ENCODE results near the gene SULT2A1.
"Not testable (repeated sequence)": the region's sequence is repeated elsewhere in the genome, so short reads cannot be mapped to it uniquely, and the experiment has no call there.

Gene SULT2A1

GRCh38 chr19:47860602-47861297 is 25.4 kb downstream of the SULT2A1 start:
- no peak for DNase-seq (ENCODE audit: low read depth)

GRCh38 chr19:47859838-47860237 is 26.3 kb downstream of the SULT2A1 start:
- not testable (repeated sequence) for DNase-seq (ENCODE audit: low read depth)

GRCh38 chr19:47858646-47859285 is 27.3 kb downstream of the SULT2A1 start, which contains the start of gene TPRX2:
TSS of gene TPRX2 (plus strand) at chr19:47859235. CDS start at chr19:47859247, 12 bp downstream.
- not testable (repeated sequence) for DNase-seq (ENCODE audit: low read depth)

- not testable (repeated sequence) for DNase-seq (ENCODE audit: low read depth)
Measured at GRCh38 chr19:47858231-47858630, 27.9 kb downstream of the SULT2A1 start.

GRCh38 chr19:47854459-47854858 is 31.7 kb downstream of the SULT2A1 start:
- DNase-seq (ENCODE audit: low read depth): no peak

GRCh38 chr19:47853003-47853402 is 33.1 kb downstream of the SULT2A1 start:
- DNase-seq (ENCODE audit: low read depth): no peak

GRCh38 chr19:47848823-47849473 is 37.2 kb downstream of the SULT2A1 start:
- peak; percentile 4 for DNase-seq (ENCODE audit: low read depth)

- no peak for DNase-seq (ENCODE audit: low read depth)
Measured at GRCh38 chr19:47848425-47848822, 37.7 kb downstream of the SULT2A1 start.

GRCh38 chr19:47842941-47843340 is 43.2 kb downstream of the SULT2A1 start:
- no peak for DNase-seq (ENCODE audit: low read depth)

GRCh38 chr19:47839913-47840312 is 46.2 kb downstream of the SULT2A1 start:
- no peak for DNase-seq (ENCODE audit: low read depth)

GRCh38 chr19:47839411-47839810 is 46.7 kb downstream of the SULT2A1 start:
- DNase-seq (ENCODE audit: low read depth): no peak

- no peak for DNase-seq (ENCODE audit: low read depth)
Measured at GRCh38 chr19:47836038-47836437, 50.1 kb downstream of the SULT2A1 start.

GRCh38 chr19:47832723-47833122 is 53.4 kb downstream of the SULT2A1 start:
- no peak for DNase-seq (ENCODE audit: low read depth)

GRCh38 chr19:47826800-47827199 is 59.3 kb downstream of the SULT2A1 start:
- no peak for DNase-seq (ENCODE audit: low read depth)

- DNase-seq (ENCODE audit: low read depth): no peak
Measured at GRCh38 chr19:47824396-47824795, 61.7 kb downstream of the SULT2A1 start.

- DNase-seq (ENCODE audit: low read depth): no peak
Measured at GRCh38 chr19:47821460-47822020, 64.6 kb downstream of the SULT2A1 start, which contains the start of gene CRX. TSS of gene CRX (plus strand) at chr19:47821937. CDS start at chr19:47834444, 12,507 bp downstream.
